MM.1S (cell line): Measurements from ENCODE around the gene VEPH1.

ENCODE experiments used
- DNase-seq: peaks from one replicate; pipeline ENCODE4 v3.0.0-alpha.2; 2015
- H2AFZ ChIP-seq: fragments of 300-600 bp; sonication (generic); 2 replicates; pipeline ENCODE4 v1.6.0; 2016; ENCODE audit warnings: antibody characterized with exemption, low read length
- H3F3A ChIP-seq: fragments of 300-600 bp; sonication (generic); 2 replicates; pipeline ENCODE4 v1.6.1; 2016; ENCODE audit warnings: mild to moderate bottlenecking, antibody characterized with exemption, low read length, moderate library complexity, mixed read lengths; ENCODE audit not compliant: insufficient read depth
- H3K27ac ChIP-seq: fragments of 300-600 bp; sonication (generic); 2 replicates; pipeline ENCODE4 v1.5.1; 2016; ENCODE audit warnings: mild to moderate bottlenecking, low read length
- H3K27me3 ChIP-seq: fragments of 300-600 bp; sonication (generic); replicated peaks from 2 replicates; pipeline ENCODE4 v1.6.0; 2016; ENCODE audit warnings: low read length; ENCODE audit not compliant: insufficient read depth
- H3K36me3 ChIP-seq: fragments of 300-600 bp; sonication (generic); replicated peaks from 2 replicates; pipeline ENCODE4 v1.6.1; 2016; ENCODE audit warnings: mild to moderate bottlenecking, low read length, mixed read lengths; ENCODE audit not compliant: insufficient read depth
- H3K4me1 ChIP-seq: fragments of 300-600 bp; sonication (generic); 2 replicates; pipeline ENCODE4 v1.6.1; 2016; ENCODE audit warnings: low read length, mixed read lengths
- H3K4me2 ChIP-seq: fragments of 300-600 bp; sonication (generic); 2 replicates; pipeline ENCODE4 v1.6.0; 2016; ENCODE audit warnings: low read depth, low read length
- H3K4me3 ChIP-seq: fragments of 300-600 bp; sonication (generic); 2 replicates; pipeline ENCODE4 v1.5.1; 2016; ENCODE audit warnings: low read length, mixed read lengths
- H3K79me2 ChIP-seq: fragments of 300-600 bp; sonication (generic); 2 replicates; pipeline ENCODE4 v1.6.1; 2016; ENCODE audit warnings: mixed run types, low read length, mixed read lengths
- H3K9ac ChIP-seq: fragments of 300-600 bp; sonication (generic); 2 replicates; pipeline ENCODE4 v1.6.1; 2016; ENCODE audit warnings: low read length, mixed read lengths
- H3K9me2 ChIP-seq: fragments of 300-600 bp; sonication (generic); replicated peaks from 2 replicates; pipeline ENCODE4 v1.6.1; 2016; ENCODE audit warnings: mild to moderate bottlenecking, low read length, mixed read lengths; ENCODE audit not compliant: insufficient read depth
- H3K9me3 ChIP-seq: fragments of 300-600 bp; sonication (generic); replicated peaks from 2 replicates; pipeline ENCODE4 v1.6.1; 2016; ENCODE audit warnings: mild to moderate bottlenecking, low read length, mixed read lengths; ENCODE audit not compliant: insufficient read depth
- H4K20me1 ChIP-seq: fragments of 300-600 bp; sonication (generic); 2 replicates; pipeline ENCODE4 v1.6.1; 2016; ENCODE audit warnings: mild to moderate bottlenecking, low read length, moderate library complexity, mixed read lengths; ENCODE audit not compliant: insufficient read depth
- EZH2 ChIP-seq: fragments of 300-600 bp; sonication (generic); optimal IDR thresholded peaks from 2 replicates; pipeline ENCODE3; 2017; ENCODE audit warnings: low read depth, mild to moderate bottlenecking, antibody characterized with exemption, low read length, mixed read lengths
- EZH2phosphoT487 ChIP-seq: fragments of 300-600 bp; sonication (generic); IDR thresholded peaks from 2 replicates; pipeline ENCODE4 v1.6.1; 2018; ENCODE audit warnings: antibody characterized with exemption, low read length
- TF ChIP-seq, protein P1 (sequence below): fragments of 300-600 bp; sonication (generic); IDR thresholded peaks from 2 replicates; pipeline ENCODE4 v1.5.1; 2016; ENCODE audit warnings: antibody characterized with exemption, low read length, mixed read lengths

The VEPH1 gene

DNA sequence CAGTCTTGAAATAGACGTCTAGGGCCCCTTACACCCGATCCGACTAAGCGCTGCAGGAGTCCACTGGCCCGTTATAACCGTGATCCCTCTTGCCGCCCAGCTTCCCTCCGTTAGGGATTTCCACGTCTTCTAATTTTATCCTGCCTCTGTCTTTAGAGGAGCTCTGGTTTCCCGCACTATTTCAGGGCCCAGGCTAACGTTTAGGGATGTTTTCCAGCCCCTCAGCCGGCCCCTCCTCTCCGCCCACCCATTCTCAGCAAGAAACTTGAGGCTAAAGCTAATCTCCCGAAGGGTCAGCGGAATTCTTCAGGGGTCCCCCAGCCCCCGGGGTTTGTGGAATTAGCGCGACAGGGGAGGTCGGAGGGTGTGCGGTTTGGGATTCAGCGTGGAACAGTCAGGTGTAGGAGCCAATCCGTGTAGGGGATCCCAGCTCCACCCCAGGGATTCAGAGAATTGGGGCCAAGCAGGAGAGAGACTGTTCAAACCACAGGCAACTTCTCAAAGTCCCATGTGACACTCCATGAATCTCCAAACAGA lies 65.0 kb downstream of the VEPH1 start:
- Histone ChIP-seq H3K9me2 (no peaks in the 10 kb centered on the region), H3K4me2 (peak overlapping the region; percentile 83), H3K9ac (no peak overlapping the region), H3K4me3 (peak overlapping the region; percentile 60), H3K4me1 (0 out of 2 replicates have a peak, but pooled peaks cover 3% of the 10 kb centered on the region), H3K79me2 (no peaks in the 10 kb centered on the region), H3K27me3 (no peaks in the 10 kb centered on the region), H3K9me3 (no peaks in the 10 kb centered on the region), H3K36me3 (no peaks in the 10 kb centered on the region), H3F3A (no peaks in the 10 kb centered on the region), H2AFZ (peak overlapping the region; percentile 73), H4K20me1 (no peaks in the 10 kb centered on the region), H3K27ac (no peak overlapping the region)
- TF ChIP-seq EZH2 (no peak), EZH2phosphoT487 (no peak)
- TF ChIP-seq, protein P1, sequence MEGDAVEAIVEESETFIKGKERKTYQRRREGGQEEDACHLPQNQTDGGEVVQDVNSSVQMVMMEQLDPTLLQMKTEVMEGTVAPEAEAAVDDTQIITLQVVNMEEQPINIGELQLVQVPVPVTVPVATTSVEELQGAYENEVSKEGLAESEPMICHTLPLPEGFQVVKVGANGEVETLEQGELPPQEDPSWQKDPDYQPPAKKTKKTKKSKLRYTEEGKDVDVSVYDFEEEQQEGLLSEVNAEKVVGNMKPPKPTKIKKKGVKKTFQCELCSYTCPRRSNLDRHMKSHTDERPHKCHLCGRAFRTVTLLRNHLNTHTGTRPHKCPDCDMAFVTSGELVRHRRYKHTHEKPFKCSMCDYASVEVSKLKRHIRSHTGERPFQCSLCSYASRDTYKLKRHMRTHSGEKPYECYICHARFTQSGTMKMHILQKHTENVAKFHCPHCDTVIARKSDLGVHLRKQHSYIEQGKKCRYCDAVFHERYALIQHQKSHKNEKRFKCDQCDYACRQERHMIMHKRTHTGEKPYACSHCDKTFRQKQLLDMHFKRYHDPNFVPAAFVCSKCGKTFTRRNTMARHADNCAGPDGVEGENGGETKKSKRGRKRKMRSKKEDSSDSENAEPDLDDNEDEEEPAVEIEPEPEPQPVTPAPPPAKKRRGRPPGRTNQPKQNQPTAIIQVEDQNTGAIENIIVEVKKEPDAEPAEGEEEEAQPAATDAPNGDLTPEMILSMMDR, result no peak
- DNase-seq, result no peak

DNA sequence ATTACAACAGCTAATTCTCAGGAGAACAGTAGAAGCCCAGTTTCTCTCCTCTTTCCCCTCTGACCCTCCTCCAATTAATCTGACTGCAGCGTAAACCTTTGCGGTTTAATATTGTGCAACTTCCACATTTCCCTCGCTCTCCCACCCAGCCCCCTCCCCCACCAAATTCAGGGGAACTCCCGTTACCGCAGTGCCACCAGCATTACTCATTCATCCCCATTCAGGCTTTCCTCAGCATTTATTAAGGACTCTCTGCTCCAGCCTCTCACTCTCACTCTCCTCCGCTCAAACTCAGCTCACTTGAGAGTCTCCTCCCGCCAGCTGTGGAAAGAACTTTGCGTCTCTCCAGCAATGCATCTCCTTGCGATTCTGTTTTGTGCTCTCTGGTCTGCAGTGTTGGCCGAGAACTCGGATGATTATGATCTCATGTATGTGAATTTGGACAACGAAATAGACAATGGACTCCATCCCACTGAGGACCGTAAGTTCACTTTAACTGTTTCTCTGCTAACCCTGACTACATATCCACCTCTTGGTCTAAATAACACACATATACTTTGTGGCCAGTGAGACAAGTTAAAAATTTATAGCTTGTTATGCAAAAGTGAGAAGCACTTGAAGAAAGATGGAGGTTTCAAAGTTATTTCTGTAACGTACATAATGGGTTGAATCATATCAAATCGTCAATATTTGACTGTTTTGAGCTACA lies 66.5 kb downstream of the VEPH1 start, which contains the start of gene PTX3:
TSS of gene PTX3 (plus strand) at position 268 of the 709 bp plus-strand sequence. CDS start at position 352, 84 bp downstream.
- Histone ChIP-seq H3K27me3 (no peaks in the 10 kb centered on the region), H3K9ac (no peak within 1 kb of the TSS), H3K79me2 (no peaks in the 10 kb centered on the region), H2AFZ (peak within 1 kb of the TSS; percentile 73), H3F3A (no peaks in the 10 kb centered on the region), H3K27ac (no peak within 1 kb of the TSS), H3K36me3 (no peaks in the 10 kb centered on the region), H3K4me3 (peak within 1 kb of the TSS; percentile 60), H3K4me1 (0 out of 2 replicates have a peak, but pooled peaks cover 3% of the 10 kb centered on the region), H3K9me2 (no peaks in the 10 kb centered on the region), H3K4me2 (peak within 1 kb of the TSS; percentile 83), H4K20me1 (no peaks in the 10 kb centered on the region), H3K9me3 (no peaks in the 10 kb centered on the region)
- DNase-seq, result no peak
- TF ChIP-seq, protein P1, result no peak
- TF ChIP-seq EZH2phosphoT487 (no peak), EZH2 (no peak)

DNA sequence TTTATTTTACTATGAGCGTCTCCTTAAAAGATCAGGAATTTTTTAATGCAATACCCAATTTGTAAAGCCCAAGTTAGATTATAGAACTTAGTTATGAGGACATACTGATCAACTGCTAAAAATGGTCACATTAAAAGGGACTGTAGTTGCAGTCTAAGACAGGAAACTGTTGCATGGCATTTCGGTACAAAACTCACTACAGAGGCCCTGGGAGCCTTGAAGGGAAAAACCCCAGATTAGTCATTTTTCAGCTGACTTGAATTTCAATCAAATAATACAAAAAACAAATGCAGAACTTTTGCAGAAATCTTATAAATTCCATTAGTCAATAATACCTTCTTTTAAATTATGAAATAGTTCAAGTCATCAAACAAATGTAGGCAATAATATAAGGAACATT lies 73.5 kb downstream of the VEPH1 start:
- peak; percentile 79 for DNase-seq
- no peaks in the 10 kb centered on the region for H3K9me2 ChIP-seq
- H3K36me3 ChIP-seq, result no peaks in the 10 kb centered on the region
- no peak overlapping the region for H3K4me3 ChIP-seq
- H3K9me3 ChIP-seq, result no peaks in the 10 kb centered on the region
- H4K20me1 ChIP-seq, result no peaks in the 10 kb centered on the region
- TF ChIP-seq, protein P1, result no peak
- no peak for TF ChIP-seq EZH2
- TF ChIP-seq EZH2phosphoT487, result no peak
- H3K27me3 ChIP-seq, result no peaks in the 10 kb centered on the region
- H3K79me2 ChIP-seq, result no peaks in the 10 kb centered on the region
- H3K4me1 ChIP-seq, result peaks cover 13% of the 10 kb centered on the region
- H3F3A ChIP-seq, result no peaks in the 10 kb centered on the region
- H2AFZ ChIP-seq, result no peak overlapping the region
- H3K9ac ChIP-seq, result no peak overlapping the region
- no peak overlapping the region for H3K4me2 ChIP-seq
- H3K27ac ChIP-seq, result no peak overlapping the region
